CD14-positive monocyte (primary cell): ENCODE data around the gene ADAMTS15. TPM values are rescaled to one million over a fixed set of nuclear protein-coding genes. Genes with fewer than 3 reads are reported as not detected.

ENCODE experiments used
- DNase-seq, 3 donors: peaks; one replicate each; pipeline ENCODE4 v3.0.0-alpha.2; 2011 to 2022
- H2AFZ ChIP-seq: 2 replicates; pipeline ENCODE4 v1.6.0; 2012; ENCODE audit warnings: mild to moderate bottlenecking, low read depth, low read length, inconsistent platforms; ENCODE audit not compliant: insufficient read depth, poor library complexity, severe bottlenecking
- H3K27ac ChIP-seq, 2 donors: 1 replicate in 1 of 2; 2 replicates in 1 of 2; pipeline ENCODE4 v1.5.1; 2012 to 2013; ENCODE audit warnings: low read length in 2 of 2, control low read depth in 1 of 2, inconsistent platforms in 1 of 2, low read depth in 1 of 2, mild to moderate bottlenecking in 1 of 2
- H3K27me3 ChIP-seq, 2 donors: one replicate each; pipeline versions ENCODE4 v1.6.0 to v1.6.1; 2011 to 2013; ENCODE audit warnings: low read length in 2 of 2; ENCODE audit not compliant: control insufficient read depth in 2 of 2, insufficient read depth in 2 of 2
- H3K36me3 ChIP-seq, 2 donors: replicated peaks in 1 of 2; 1 replicate in 1 of 2; 2 replicates in 1 of 2; pipeline versions ENCODE4 v1.5.1 to v1.6.1; 2012 to 2013; ENCODE audit warnings: low read length in 2 of 2, control low read depth in 1 of 2, inconsistent platforms in 1 of 2, mild to moderate bottlenecking in 1 of 2; ENCODE audit not compliant: insufficient read depth in 2 of 2, control insufficient read depth in 1 of 2
- H3K4me1 ChIP-seq, 2 donors: 1 replicate in 1 of 2; 2 replicates in 1 of 2; pipeline versions ENCODE4 v1.5.1 to v1.6.1; 2012 to 2013; ENCODE audit warnings: low read length in 2 of 2, control low read depth in 1 of 2, inconsistent platforms in 1 of 2, mild to moderate bottlenecking in 1 of 2, moderate library complexity in 1 of 2; ENCODE audit not compliant: insufficient read depth in 2 of 2, control insufficient read depth in 1 of 2
- H3K4me2 ChIP-seq: replicated peaks from 2 replicates; pipeline ENCODE3; 2012; ENCODE audit warnings: low read length, moderate library complexity, mild to moderate bottlenecking; ENCODE audit not compliant: poor library complexity, severe bottlenecking; ENCODE audit errors: extremely low read depth
- H3K4me3 ChIP-seq, 3 experiments: fragments of 200-600 bp in 1 of 3; sonication (generic) in 1 of 3; replicated peaks in 1 of 3; 1 replicate in 2 of 3; 2 replicates in 1 of 3; pipeline ENCODE4 v1.5.1; 2011 to 2013; ENCODE audit warnings: low read length in 3 of 3, mild to moderate bottlenecking in 3 of 3, control low read depth in 2 of 3, low read depth in 2 of 3, inconsistent platforms in 1 of 3, moderate library complexity in 1 of 3
- H3K79me2 ChIP-seq: 2 replicates; pipeline ENCODE4 v1.6.0; 2012; ENCODE audit warnings: mild to moderate bottlenecking, control low read depth, inconsistent platforms, low read length, moderate library complexity; ENCODE audit not compliant: insufficient read depth
- H3K9ac ChIP-seq: 2 replicates; pipeline ENCODE4 v1.6.0; 2017; ENCODE audit warnings: low read length, mild to moderate bottlenecking; ENCODE audit not compliant: insufficient read depth, poor library complexity, severe bottlenecking
- H3K9me3 ChIP-seq, 2 donors: replicated peaks in 1 of 2; 1 replicate in 1 of 2; 2 replicates in 1 of 2; pipeline versions ENCODE4 v1.5.1 to v1.6.1; 2012 to 2013; ENCODE audit warnings: low read length in 2 of 2, control low read depth in 1 of 2; ENCODE audit not compliant: control insufficient read depth in 1 of 2, insufficient read depth in 1 of 2
- H4K20me1 ChIP-seq: 2 replicates; pipeline ENCODE4 v1.6.0; 2012; ENCODE audit warnings: mild to moderate bottlenecking, low read length, control low read depth, moderate library complexity; ENCODE audit not compliant: insufficient read depth
- H3K27ac Mint-ChIP-seq, 7 donors: one replicate each; pipeline ENCODE4 v1.8.0; 2020; ENCODE audit warnings: mild to moderate bottlenecking in 7 of 7, mixed read lengths in 7 of 7, moderate library complexity in 6 of 7, inconsistent platforms in 2 of 7
- H3K27me3 Mint-ChIP-seq, 3 donors: one replicate each; pipeline ENCODE4 v1.8.0; 2021 to 2022; ENCODE audit warnings: low read depth in 3 of 3, mild to moderate bottlenecking in 3 of 3, mixed read lengths in 3 of 3, moderate library complexity in 3 of 3, inconsistent platforms in 1 of 3
- H3K36me3 Mint-ChIP-seq, 2 donors: one replicate each; pipeline ENCODE4 v1.8.0; 2020; ENCODE audit warnings: mixed read lengths in 2 of 2, inconsistent platforms in 1 of 2, mild to moderate bottlenecking in 1 of 2
- H3K4me1 Mint-ChIP-seq: one replicate; pipeline ENCODE4 v1.8.0; 2020; ENCODE audit warnings: mild to moderate bottlenecking, mixed read lengths
- H3K4me3 Mint-ChIP-seq, 2 donors: one replicate each; pipeline ENCODE4 v1.8.0; 2020; ENCODE audit warnings: mild to moderate bottlenecking in 2 of 2, mixed read lengths in 2 of 2, moderate library complexity in 1 of 2
- H3K9me3 Mint-ChIP-seq, 7 donors: one replicate each; pipeline ENCODE4 v1.8.0; 2020 to 2022; ENCODE audit warnings: mixed read lengths in 7 of 7, mild to moderate bottlenecking in 6 of 7, moderate library complexity in 6 of 7, inconsistent platforms in 2 of 7
- WGBS: methylation state at CpG from one replicate; pipeline ENCODE4 v1.1.5; 2013; ENCODE audit warnings: missing lambda C conversion rate; ENCODE audit not compliant: insufficient coverage; 5-methylcytosine and 5-hydroxymethylcytosine counted together
- intact Hi-C, 2 donors: fragments of 100-400 bp; cut with micrococcal nuclease; formaldehyde crosslinking; loops; one replicate each; pipeline versions ENCODE4 v1.15.0 to v1.15.1; 2023
- polyA plus RNA-seq, 3 donors: library from polyadenylated mRNA; depleted of rRNA in 1 of 3; unstranded in 2 of 3; stranded (reverse) in 1 of 3; fragments of 300-500 nt in 2 of 3; fragments of >200 nt in 1 of 3; fragmentation: Illumina TruSeq in 2 of 3; gene quantifications; 1 replicate in 2 of 3; 2 replicates in 1 of 3; pipeline ENCODE4 v1.2.3, GENCODE V29; 2012 to 2021
- TF ChIP-seq, protein P1 (sequence below): fragments of 200-600 bp; IDR thresholded peaks from one replicate; pipeline ENCODE4 v1.8.0; 2022; ENCODE audit warnings: antibody characterized with exemption, mild to moderate bottlenecking

ADAMTS15 gene
- polyA plus RNA-seq, 3 donors = not detected

DNA sequence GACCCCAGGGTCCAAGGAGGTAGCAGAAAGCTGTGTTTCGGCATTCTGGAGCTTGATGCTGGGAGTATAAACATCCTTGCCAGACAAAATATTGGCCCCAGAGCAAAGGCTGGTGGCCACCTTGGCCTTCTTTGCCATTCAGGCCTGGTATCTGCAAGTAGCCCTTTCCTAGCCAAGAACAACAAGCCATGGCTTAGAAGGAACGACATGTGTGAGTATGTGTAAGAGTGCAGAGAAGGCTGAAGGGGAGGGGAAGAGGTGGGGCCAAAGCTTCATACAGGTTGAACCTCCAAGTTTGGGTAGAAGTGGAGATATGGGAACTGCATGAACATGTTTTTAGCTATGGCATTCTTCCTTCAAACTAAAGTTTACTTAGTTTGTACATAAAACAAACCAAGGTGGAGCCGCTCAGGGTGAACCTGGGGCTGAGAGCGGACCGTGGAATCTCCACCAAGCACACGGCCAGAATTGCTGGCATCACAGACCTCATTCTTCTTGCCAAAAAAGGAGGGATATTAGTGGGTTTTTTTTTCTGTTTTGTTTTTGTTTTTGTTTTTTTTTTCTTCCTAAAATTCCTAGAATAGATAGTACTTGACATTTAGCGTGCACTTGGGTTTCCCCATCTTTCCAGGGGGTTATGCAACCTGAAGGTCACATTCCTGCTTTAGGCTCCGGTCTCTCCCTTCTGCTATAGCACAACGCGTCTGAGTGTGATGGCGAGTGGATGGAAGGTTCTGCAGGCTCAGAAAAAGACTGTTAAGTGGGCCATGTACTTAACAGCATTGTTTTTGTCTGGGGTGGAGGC lies 70.9 kb downstream of the ADAMTS15 start:
- Mint-ChIP-seq H3K9me3 (peaks cover 6 to 12% (median 8%) of the 10 kb centered on the region in 7 donors), H3K27ac (no peak overlapping the region), H3K4me1 (no peaks in the 10 kb centered on the region), H3K36me3 (no peaks in the 10 kb centered on the region), H3K4me3 (no peak overlapping the region), H3K27me3 (peaks cover 0 to 4% (median 2%) of the 10 kb centered on the region in 3 donors)
- H2AFZ ChIP-seq = no peak overlapping the region
- no peaks in the 10 kb centered on the region for H3K36me3 ChIP-seq
- H3K4me1 ChIP-seq = no peaks in the 10 kb centered on the region
- no peak overlapping the region for H3K4me3 ChIP-seq
- no peak overlapping the region for H3K4me2 ChIP-seq
- H3K79me2 ChIP-seq = no peaks in the 10 kb centered on the region
- no peaks in the 10 kb centered on the region for H3K27me3 ChIP-seq
- H3K9me3 ChIP-seq = peaks cover 0 to 19% of the 10 kb centered on the region in 2 donors
- DNase-seq = no peak
- WGBS = 98% methylated on average over 8 of the region's 11 CpGs
- intact Hi-C loops = no loop called here
- H3K9ac ChIP-seq = no peak overlapping the region
- TF ChIP-seq, protein P1, sequence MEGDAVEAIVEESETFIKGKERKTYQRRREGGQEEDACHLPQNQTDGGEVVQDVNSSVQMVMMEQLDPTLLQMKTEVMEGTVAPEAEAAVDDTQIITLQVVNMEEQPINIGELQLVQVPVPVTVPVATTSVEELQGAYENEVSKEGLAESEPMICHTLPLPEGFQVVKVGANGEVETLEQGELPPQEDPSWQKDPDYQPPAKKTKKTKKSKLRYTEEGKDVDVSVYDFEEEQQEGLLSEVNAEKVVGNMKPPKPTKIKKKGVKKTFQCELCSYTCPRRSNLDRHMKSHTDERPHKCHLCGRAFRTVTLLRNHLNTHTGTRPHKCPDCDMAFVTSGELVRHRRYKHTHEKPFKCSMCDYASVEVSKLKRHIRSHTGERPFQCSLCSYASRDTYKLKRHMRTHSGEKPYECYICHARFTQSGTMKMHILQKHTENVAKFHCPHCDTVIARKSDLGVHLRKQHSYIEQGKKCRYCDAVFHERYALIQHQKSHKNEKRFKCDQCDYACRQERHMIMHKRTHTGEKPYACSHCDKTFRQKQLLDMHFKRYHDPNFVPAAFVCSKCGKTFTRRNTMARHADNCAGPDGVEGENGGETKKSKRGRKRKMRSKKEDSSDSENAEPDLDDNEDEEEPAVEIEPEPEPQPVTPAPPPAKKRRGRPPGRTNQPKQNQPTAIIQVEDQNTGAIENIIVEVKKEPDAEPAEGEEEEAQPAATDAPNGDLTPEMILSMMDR = no peak
- H4K20me1 ChIP-seq = no peaks in the 10 kb centered on the region
- H3K27ac ChIP-seq = no peak overlapping the region

DNA sequence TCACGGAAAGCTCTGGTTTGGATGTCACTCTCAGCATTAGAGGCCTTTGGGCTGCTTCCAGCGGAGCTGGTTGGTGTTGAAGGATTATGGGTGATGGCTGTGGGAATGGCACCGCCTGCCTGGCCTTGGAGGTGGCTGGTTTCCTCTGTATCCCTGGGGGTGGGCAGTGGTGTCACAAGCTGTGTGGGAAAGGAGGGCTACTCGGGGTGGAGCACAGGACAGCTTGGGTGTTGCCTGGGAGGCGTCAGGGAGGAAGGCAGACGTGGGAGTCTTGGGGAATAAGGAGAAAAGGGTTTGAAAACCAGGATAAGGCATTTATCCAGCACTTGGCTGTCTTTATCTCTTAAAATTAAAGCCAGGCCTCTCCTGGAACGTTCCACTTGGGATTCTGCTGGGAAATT lies 71.8 kb downstream of the ADAMTS15 start:
- intact Hi-C loops = no loop called here
- H3K4me1 ChIP-seq = no peaks in the 10 kb centered on the region
- peaks cover 0 to 19% of the 10 kb centered on the region in 2 donors for H3K9me3 ChIP-seq
- H3K36me3 Mint-ChIP-seq = no peaks in the 10 kb centered on the region
- no peaks in the 10 kb centered on the region for H3K4me1 Mint-ChIP-seq
- no peak overlapping the region for H3K27ac Mint-ChIP-seq
- H3K4me3 Mint-ChIP-seq = no peak overlapping the region
- H3K27ac ChIP-seq = no peak overlapping the region
- H3K9ac ChIP-seq = no peak overlapping the region
- H4K20me1 ChIP-seq = no peaks in the 10 kb centered on the region
- no peak overlapping the region for H2AFZ ChIP-seq
- H3K27me3 ChIP-seq = no peaks in the 10 kb centered on the region
- TF ChIP-seq, protein P1 = no peak
- 91% methylated on average over 7 of the region's 7 CpGs for WGBS
- no peak overlapping the region for H3K4me3 ChIP-seq
- no peaks in the 10 kb centered on the region for H3K36me3 ChIP-seq
- H3K4me2 ChIP-seq = no peak overlapping the region
- DNase-seq = no peak
- H3K27me3 Mint-ChIP-seq = peaks cover 2 to 6% (median 2%) of the 10 kb centered on the region in 3 donors
- H3K9me3 Mint-ChIP-seq = peaks cover 6 to 12% (median 8%) of the 10 kb centered on the region in 7 donors
- H3K79me2 ChIP-seq = no peaks in the 10 kb centered on the region
